Small intestine (tissue), 7 donors: ENCODE data around the gene LRRC63. TPM values are rescaled to one million over a fixed set of nuclear protein-coding genes. Genes with fewer than 3 reads are reported as not detected.

Experiments used
- DNase-seq, 2 donors: peaks; one replicate each; pipeline versions ENCODE4 v3.0.0 to v3.0.0-alpha.2; 2013
- FAIRE-seq: peaks from 2 replicates; lab custom pipeline; 2012; peaks lifted over from hg19 to GRCh38; lab: Jason Lieb, UNC
- H3K27ac ChIP-seq, 3 donors: one replicate each; pipeline ENCODE4 v1.5.1; 2013; ENCODE audit warnings: low read length in 2 of 3, mild to moderate bottlenecking in 2 of 3, control low read depth in 1 of 3, inconsistent platforms in 1 of 3, low read depth in 1 of 3, moderate library complexity in 1 of 3
- H3K27me3 ChIP-seq, 3 donors: one replicate each; pipeline ENCODE4 v1.6.1; 2013; ENCODE audit warnings: low read length in 3 of 3, inconsistent platforms in 1 of 3; ENCODE audit not compliant: control insufficient read depth in 3 of 3, insufficient read depth in 3 of 3
- H3K36me3 ChIP-seq, 3 donors: one replicate each; pipeline ENCODE4 v1.6.1; 2013; ENCODE audit warnings: low read length in 3 of 3, inconsistent platforms in 1 of 3, low read depth in 1 of 3, mild to moderate bottlenecking in 1 of 3, moderate library complexity in 1 of 3; ENCODE audit not compliant: control insufficient read depth in 3 of 3, insufficient read depth in 2 of 3
- H3K4me1 ChIP-seq, 3 donors: one replicate each; pipeline ENCODE4 v1.6.1; 2013; ENCODE audit warnings: low read length in 2 of 3, inconsistent platforms in 1 of 3, low read depth in 1 of 3, mild to moderate bottlenecking in 1 of 3, moderate library complexity in 1 of 3; ENCODE audit not compliant: control insufficient read depth in 3 of 3, insufficient read depth in 2 of 3
- H3K4me3 ChIP-seq, 3 donors: one replicate each; pipeline ENCODE4 v1.5.1; 2013; ENCODE audit warnings: low read length in 3 of 3, control low read depth in 1 of 3, inconsistent platforms in 1 of 3, low read depth in 1 of 3, mild to moderate bottlenecking in 1 of 3, moderate library complexity in 1 of 3
- H3K9me3 ChIP-seq, 2 donors: one replicate each; pipeline ENCODE4 v1.6.1; 2013; ENCODE audit warnings: low read depth in 1 of 2, low read length in 1 of 2; ENCODE audit not compliant: control insufficient read depth in 2 of 2, insufficient read depth in 1 of 2
- WGBS, 3 donors: extraction: QIAGEN DNeasy Blood & Tissue Kit; methylation state at CpG; one replicate each; pipeline ENCODE4 v1.1.7; 2013; 5-methylcytosine and 5-hydroxymethylcytosine counted together
- polyA plus RNA-seq, 4 donors: library from polyadenylated mRNA; stranded (reverse) in 3 of 4; unstranded in 1 of 4; fragments of 200-250 nt in 3 of 4; fragments of 120-200 nt in 1 of 4; gene quantifications; one replicate each; pipeline versions ENCODE4 v1.2.1 to v1.2.3, GENCODE V29; 2013
- donor health status: healthy with polysubstance abuse.
- donor health status: control.
- donor health status: control.
- donor health status: Bipolar disorder and iron deficiency.
- donor health status: healthy.

The LRRC63 gene
- polyA plus RNA-seq, 4 donors: 0.03 TPM; not detected in 3

GRCh38 chr13:46303742-46304385, 92.1 kb downstream of the LRRC63 start:
- Histone ChIP-seq H3K27me3 (no peaks in the 10 kb centered on the region), H3K4me3 (no peak overlapping the region), H3K4me1 (no peaks in the 10 kb centered on the region), H3K9me3 (peaks cover 0 to 2% of the 10 kb centered on the region in 2 donors), H3K27ac (no peak overlapping the region), H3K36me3 (no peaks in the 10 kb centered on the region)
- 58 to 74% (median 73%) methylated on average over 7 of the region's 7 CpGs for WGBS, 3 donors
- DNase-seq (no peak), FAIRE-seq (no peak)

GRCh38 chr13:46304546-46304945, 92.8 kb downstream of the LRRC63 start:
- Histone ChIP-seq H3K27ac (no peak overlapping the region), H3K36me3 (no peaks in the 10 kb centered on the region), H3K4me1 (no peaks in the 10 kb centered on the region), H3K9me3 (peaks cover 0 to 2% of the 10 kb centered on the region in 2 donors), H3K4me3 (no peak overlapping the region), H3K27me3 (no peaks in the 10 kb centered on the region)
- FAIRE-seq (no peak), DNase-seq (no peak)
- 90 to 91% (median 91%) methylated on average over 3 of the region's 3 CpGs for WGBS, 3 donors

DNA sequence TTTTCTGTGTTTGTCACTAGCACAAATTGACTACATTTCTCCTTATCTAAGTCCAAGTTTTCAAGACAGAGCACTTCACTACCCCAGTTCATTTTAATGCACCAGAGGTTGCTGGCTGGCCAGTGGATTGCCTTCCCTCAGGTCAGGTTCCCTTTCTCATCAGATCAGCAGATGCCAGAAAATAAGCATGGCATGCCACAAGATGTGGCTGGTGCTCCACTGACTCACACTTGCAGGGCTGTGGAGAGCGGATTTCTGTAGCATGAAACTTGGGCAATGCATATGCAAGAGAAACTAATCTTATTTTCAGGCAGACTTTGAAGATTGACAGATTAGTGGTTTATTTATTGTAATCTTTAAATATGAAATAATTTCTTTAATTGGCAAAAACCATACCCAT, 95.8 kb downstream of the LRRC63 start:
- FAIRE-seq: no peak
- Histone ChIP-seq H3K27ac (no peak overlapping the region), H3K36me3 (no peaks in the 10 kb centered on the region), H3K4me3 (no peak overlapping the region), H3K9me3 (no peaks in the 10 kb centered on the region), H3K4me1 (no peaks in the 10 kb centered on the region), H3K27me3 (no peaks in the 10 kb centered on the region)
- WGBS, 3 donors: 85 to 94% (median 94%) methylated on average over 1 of the region's 1 CpG
- DNase-seq: no peak

DNA sequence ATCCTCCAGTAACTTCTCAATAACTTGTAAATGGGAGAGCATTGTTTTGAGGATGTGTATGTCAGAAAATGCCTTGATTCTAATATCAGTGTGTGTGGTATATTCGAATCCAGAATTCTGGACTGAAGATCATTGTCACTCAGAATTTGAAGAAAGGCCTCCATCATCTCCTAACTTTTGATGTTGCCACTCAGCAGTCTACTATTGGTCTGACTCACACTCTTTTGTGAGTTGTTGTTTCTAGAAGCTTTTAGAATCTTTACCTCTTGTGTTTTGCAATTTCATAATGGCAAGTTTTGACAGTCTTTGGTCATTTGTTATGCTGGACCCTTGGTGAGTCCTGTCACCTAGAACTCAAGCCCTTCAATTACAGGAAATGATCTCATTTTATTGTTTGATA, 98.3 kb downstream of the LRRC63 start:
- FAIRE-seq (no peak), DNase-seq (no peak)

DNA sequence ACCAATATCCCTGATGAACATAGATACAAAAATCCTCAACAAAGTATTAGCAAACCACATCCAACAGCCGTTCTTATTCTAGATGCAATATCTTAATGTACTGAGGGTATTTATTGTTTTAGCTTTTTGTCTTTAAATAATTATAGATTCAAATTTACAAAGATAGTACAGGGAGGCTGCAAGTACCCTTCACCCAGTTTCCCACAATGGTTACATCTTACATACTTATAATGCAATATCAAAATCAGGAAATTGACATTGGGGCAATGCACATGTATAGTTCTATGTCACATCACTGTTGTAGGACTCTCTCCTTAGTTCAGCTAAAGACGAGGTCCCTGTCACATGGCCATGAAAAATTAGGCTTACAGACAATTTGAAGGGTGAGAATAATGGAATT, 99.5 kb downstream of the LRRC63 start:
- no peak for FAIRE-seq
- no peak overlapping the region for H3K27ac ChIP-seq
- 87 to 90% (median 90%) methylated on average over 2 of the region's 2 CpGs for WGBS, 3 donors

More for the DNA sequence above, 98.3 kb downstream of the LRRC63 start:
- Histone ChIP-seq H3K4me3 (no peak overlapping the region), H3K27me3 (no peaks in the 10 kb centered on the region), H3K4me1 (no peaks in the 10 kb centered on the region), H3K36me3 (no peaks in the 10 kb centered on the region), H3K9me3 (no peaks in the 10 kb centered on the region), H3K27ac (no peak overlapping the region)
- 75 to 86% (median 76%) methylated on average over 1 of the region's 1 CpG for WGBS, 3 donors

GRCh38 chr13:46313024-46313423, 101.3 kb downstream of the LRRC63 start:
- no peak for FAIRE-seq

More for the DNA sequence above, 99.5 kb downstream of the LRRC63 start:
- Histone ChIP-seq H3K4me3 (no peak overlapping the region), H3K36me3 (no peaks in the 10 kb centered on the region), H3K9me3 (no peaks in the 10 kb centered on the region), H3K4me1 (no peaks in the 10 kb centered on the region), H3K27me3 (no peaks in the 10 kb centered on the region)
- DNase-seq: no peak

GRCh38 chr13:46313432-46314257, 101.9 kb downstream of the LRRC63 start:
- Histone ChIP-seq H3K4me3 (no peak overlapping the region), H3K4me1 (no peaks in the 10 kb centered on the region), H3K36me3 (no peaks in the 10 kb centered on the region), H3K27me3 (no peaks in the 10 kb centered on the region), H3K9me3 (no peaks in the 10 kb centered on the region), H3K27ac (no peak overlapping the region)
- 91 to 96% (median 94%) methylated on average over 6 of the region's 6 CpGs for WGBS, 3 donors
- DNase-seq (no peak), FAIRE-seq (no peak)

More at GRCh38 chr13:46313024-46313423, 101.3 kb downstream of the LRRC63 start:
- Histone ChIP-seq H3K27me3 (no peaks in the 10 kb centered on the region), H3K4me3 (no peak overlapping the region), H3K9me3 (no peaks in the 10 kb centered on the region), H3K27ac (no peak overlapping the region), H3K4me1 (no peaks in the 10 kb centered on the region), H3K36me3 (no peaks in the 10 kb centered on the region)
- 75 to 91% (median 81%) methylated on average over 1 of the region's 1 CpG for WGBS, 3 donors
- no peak for DNase-seq

DNA sequence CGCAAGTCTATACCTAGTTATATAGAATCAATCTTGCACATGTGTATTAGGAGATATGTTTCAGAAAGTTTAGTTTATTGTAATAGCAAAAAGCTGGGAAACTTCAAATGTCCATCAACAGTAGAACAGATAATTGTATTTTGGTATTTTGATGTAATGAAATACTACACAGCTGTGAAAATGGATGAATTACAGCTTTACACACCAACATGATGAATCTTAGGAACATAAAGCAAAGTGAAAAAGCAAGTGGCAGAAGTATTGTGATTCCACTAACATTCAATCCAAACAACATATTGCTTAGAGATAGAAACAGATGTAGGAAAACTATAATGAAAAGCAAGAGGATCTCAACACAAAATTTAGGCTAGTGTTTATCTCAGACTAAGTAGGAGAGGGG, 102.9 kb downstream of the LRRC63 start:
- no peaks in the 10 kb centered on the region for H3K4me1 ChIP-seq
- 98 to 100% (median 100%) methylated on average over 1 of the region's 1 CpG for WGBS, 3 donors
- no peaks in the 10 kb centered on the region for H3K9me3 ChIP-seq
- H3K36me3 ChIP-seq: no peaks in the 10 kb centered on the region
- DNase-seq (no peak), FAIRE-seq (no peak)
- H3K27me3 ChIP-seq: no peaks in the 10 kb centered on the region
- H3K4me3 ChIP-seq: no peak overlapping the region
- no peak overlapping the region for H3K27ac ChIP-seq
